HepG2 (cell line): ENCODE results near the gene CDO1. TPM values are rescaled to one million over a fixed set of nuclear protein-coding genes. Genes with fewer than 3 reads are reported as not detected.
A peak's percentile ranks its signal among the peaks of the same experiment; 100 is the strongest.

Experiments used
- ATF2 ChIP-seq: sonication (generic); formaldehyde crosslinking; IDR thresholded peaks from 2 replicates; pipeline ENCODE4 v1.4.0; 2020; ENCODE audit warnings: missing genetic modification reagents
- CENPX ChIP-seq: sonication (generic); formaldehyde crosslinking; IDR thresholded peaks from 2 replicates; pipeline ENCODE4 v1.9.0; 2021; ENCODE audit warnings: mild to moderate bottlenecking, missing genetic modification reagents, moderate library complexity
- CHD4 ChIP-seq: fragments of 200-600 bp; sonication (generic); IDR thresholded peaks from 2 replicates; pipeline ENCODE4 v1.7.0; 2017; ENCODE audit warnings: mild to moderate bottlenecking, low read length, borderline replicate concordance
- GATAD2A ChIP-seq: IDR thresholded peaks from 2 replicates; pipeline ENCODE4 v1.6.1; 2016
- IRF1 ChIP-seq: sonication (generic); formaldehyde crosslinking; IDR thresholded peaks from 2 replicates; pipeline ENCODE4 v1.4.0; 2020; ENCODE audit warnings: low read depth, mild to moderate bottlenecking, missing genetic modification reagents
- SALL2 ChIP-seq: sonication (generic); formaldehyde crosslinking; IDR thresholded peaks from 2 replicates; pipeline ENCODE4 v1.8.1; 2023; ENCODE audit warnings: mild to moderate bottlenecking, missing genetic modification reagents, inconsistent platforms
- SIN3B ChIP-seq: fragments of 150-350 bp; IDR thresholded peaks from 2 replicates; pipeline ENCODE4 v1.6.1; 2014; ENCODE audit warnings: low read length
- TGIF2 ChIP-seq: IDR thresholded peaks from 2 replicates; pipeline ENCODE4 v1.6.1; 2016; ENCODE audit warnings: control low read depth, missing compliant biosample characterization
- ZBTB8A ChIP-seq: sonication (generic); formaldehyde crosslinking; IDR thresholded peaks from 2 replicates; pipeline ENCODE4 v1.4.0; 2020; ENCODE audit warnings: mild to moderate bottlenecking, low read depth, missing genetic modification reagents, borderline replicate concordance
- ZFP1 ChIP-seq: IDR thresholded peaks from 2 replicates; pipeline ENCODE4 v1.6.1; 2016
- ZNF10 ChIP-seq: sonication (generic); formaldehyde crosslinking; IDR thresholded peaks from 2 replicates; pipeline ENCODE4 v1.4.0; 2020; ENCODE audit warnings: mild to moderate bottlenecking, low read depth, missing genetic modification reagents, borderline replicate concordance
- ZNF260 ChIP-seq: sonication (generic); formaldehyde crosslinking; IDR thresholded peaks from 2 replicates; pipeline ENCODE4 v1.4.0; 2020; ENCODE audit warnings: missing genetic modification reagents, low read depth, mild to moderate bottlenecking, borderline replicate concordance
- ZNF34 ChIP-seq: sonication (generic); formaldehyde crosslinking; IDR thresholded peaks from 2 replicates; pipeline ENCODE4 v1.4.0; 2020; ENCODE audit warnings: mild to moderate bottlenecking, missing genetic modification reagents, borderline replicate concordance
- polyA plus RNA-seq, 8 experiments: library from polyadenylated mRNA; depleted of rRNA in 3 of 8; stranded (reverse) in 7 of 8; unstranded in 1 of 8; fragments of >200 nt; fragmentation: Illumina TruSeq in 4 of 8; extraction: Trizol in 4 of 8; gene quantifications; 2 replicates each; pipeline versions ENCODE4 v1.2.1 to v1.2.3, GENCODE V29; 2011 to 2016; ENCODE audit warnings: low read depth in 4 of 8, missing spikeins in 1 of 8, mixed read lengths in 1 of 8; ENCODE audit not compliant: insufficient read depth in 1 of 8
- total RNA-seq, 5 experiments: library from RNA; depleted of rRNA; stranded (reverse); fragments of >200 nt; fragmentation: Illumina TruSeq; extraction: Trizol; gene quantifications; 2 replicates each; pipeline ENCODE4 v1.2.3, GENCODE V29; 2016; ENCODE audit warnings: low read depth in 1 of 5
- TF ChIP-seq, protein P1 (sequence below): sonication (generic); formaldehyde crosslinking; IDR thresholded peaks from 2 replicates; pipeline ENCODE4 v1.4.0; 2020; ENCODE audit warnings: mild to moderate bottlenecking, missing genetic modification reagents
- TF ChIP-seq, protein P2 (sequence below): IDR thresholded peaks from 2 replicates; pipeline ENCODE4 v1.6.1; 2016; ENCODE audit warnings: low read depth
- TF ChIP-seq, protein P3 (sequence below): sonication (generic); formaldehyde crosslinking; IDR thresholded peaks from 2 replicates; pipeline ENCODE4 v1.4.0; 2020; ENCODE audit warnings: missing genetic modification reagents, borderline replicate concordance
- TF ChIP-seq, protein P4 (sequence below): sonication (generic); formaldehyde crosslinking; IDR thresholded peaks from 2 replicates; pipeline ENCODE4 v1.4.0; 2020; ENCODE audit warnings: missing genetic modification reagents
- TF ChIP-seq, protein P5 (sequence below): sonication (generic); formaldehyde crosslinking; IDR thresholded peaks from 2 replicates; pipeline ENCODE4 v1.4.0; 2020; ENCODE audit warnings: mild to moderate bottlenecking, missing genetic modification reagents

Gene CDO1
- total and polyA plus RNA-seq, 2 of the 13 experiments (the other 11 are each of a cell fraction or from before 2014, with no cell fraction given), result 3.2 to 4.4 TPM

GRCh38 chr5:115812372-115812771 lies 4.1 kb downstream of the CDO1 start (continued):
- TF ChIP-seq SALL2 (CRISPR knock-in tag) (no peak), ZNF10 (no peak), ATF2 (no peak), ZNF260 (no peak), TGIF2 (CRISPR knock-in tag) (no peak), CHD4 (no peak), ZBTB8A (CRISPR knock-in tag) (no peak), ZNF34 (CRISPR knock-in tag) (no peak), GATAD2A (CRISPR knock-in tag) (peak; percentile 40), ZFP1 (CRISPR knock-in tag) (no peak), IRF1 (CRISPR knock-in tag) (no peak), CENPX (CRISPR knock-in tag) (no peak), SIN3B (no peak)
- TF ChIP-seq, protein P1, sequence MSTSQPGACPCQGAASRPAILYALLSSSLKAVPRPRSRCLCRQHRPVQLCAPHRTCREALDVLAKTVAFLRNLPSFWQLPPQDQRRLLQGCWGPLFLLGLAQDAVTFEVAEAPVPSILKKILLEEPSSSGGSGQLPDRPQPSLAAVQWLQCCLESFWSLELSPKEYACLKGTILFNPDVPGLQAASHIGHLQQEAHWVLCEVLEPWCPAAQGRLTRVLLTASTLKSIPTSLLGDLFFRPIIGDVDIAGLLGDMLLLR, result no peak
- TF ChIP-seq, protein P2, sequence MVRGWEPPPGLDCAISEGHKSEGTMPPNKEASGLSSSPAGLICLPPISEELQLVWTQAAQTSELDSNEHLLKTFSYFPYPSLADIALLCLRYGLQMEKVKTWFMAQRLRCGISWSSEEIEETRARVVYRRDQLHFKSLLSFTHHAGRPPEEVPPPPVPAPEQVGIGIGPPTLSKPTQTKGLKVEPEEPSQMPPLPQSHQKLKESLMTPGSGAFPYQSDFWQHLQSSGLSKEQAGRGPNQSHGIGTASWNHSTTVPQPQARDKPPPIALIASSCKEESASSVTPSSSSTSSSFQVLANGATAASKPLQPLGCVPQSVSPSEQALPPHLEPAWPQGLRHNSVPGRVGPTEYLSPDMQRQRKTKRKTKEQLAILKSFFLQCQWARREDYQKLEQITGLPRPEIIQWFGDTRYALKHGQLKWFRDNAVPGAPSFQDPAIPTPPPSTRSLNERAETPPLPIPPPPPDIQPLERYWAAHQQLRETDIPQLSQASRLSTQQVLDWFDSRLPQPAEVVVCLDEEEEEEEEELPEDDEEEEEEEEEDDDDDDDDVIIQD (CRISPR knock-in tag), result no peak
- TF ChIP-seq, protein P3, sequence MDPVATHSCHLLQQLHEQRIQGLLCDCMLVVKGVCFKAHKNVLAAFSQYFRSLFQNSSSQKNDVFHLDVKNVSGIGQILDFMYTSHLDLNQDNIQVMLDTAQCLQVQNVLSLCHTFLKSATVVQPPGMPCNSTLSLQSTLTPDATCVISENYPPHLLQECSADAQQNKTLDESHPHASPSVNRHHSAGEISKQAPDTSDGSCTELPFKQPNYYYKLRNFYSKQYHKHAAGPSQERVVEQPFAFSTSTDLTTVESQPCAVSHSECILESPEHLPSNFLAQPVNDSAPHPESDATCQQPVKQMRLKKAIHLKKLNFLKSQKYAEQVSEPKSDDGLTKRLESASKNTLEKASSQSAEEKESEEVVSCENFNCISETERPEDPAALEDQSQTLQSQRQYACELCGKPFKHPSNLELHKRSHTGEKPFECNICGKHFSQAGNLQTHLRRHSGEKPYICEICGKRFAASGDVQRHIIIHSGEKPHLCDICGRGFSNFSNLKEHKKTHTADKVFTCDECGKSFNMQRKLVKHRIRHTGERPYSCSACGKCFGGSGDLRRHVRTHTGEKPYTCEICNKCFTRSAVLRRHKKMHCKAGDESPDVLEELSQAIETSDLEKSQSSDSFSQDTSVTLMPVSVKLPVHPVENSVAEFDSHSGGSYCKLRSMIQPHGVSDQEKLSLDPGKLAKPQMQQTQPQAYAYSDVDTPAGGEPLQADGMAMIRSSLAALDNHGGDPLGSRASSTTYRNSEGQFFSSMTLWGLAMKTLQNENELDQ (CRISPR knock-in tag), result no peak
- TF ChIP-seq, protein P4, sequence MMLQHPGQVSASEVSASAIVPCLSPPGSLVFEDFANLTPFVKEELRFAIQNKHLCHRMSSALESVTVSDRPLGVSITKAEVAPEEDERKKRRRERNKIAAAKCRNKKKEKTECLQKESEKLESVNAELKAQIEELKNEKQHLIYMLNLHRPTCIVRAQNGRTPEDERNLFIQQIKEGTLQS (CRISPR knock-in tag), result no peak
- TF ChIP-seq, protein P5, sequence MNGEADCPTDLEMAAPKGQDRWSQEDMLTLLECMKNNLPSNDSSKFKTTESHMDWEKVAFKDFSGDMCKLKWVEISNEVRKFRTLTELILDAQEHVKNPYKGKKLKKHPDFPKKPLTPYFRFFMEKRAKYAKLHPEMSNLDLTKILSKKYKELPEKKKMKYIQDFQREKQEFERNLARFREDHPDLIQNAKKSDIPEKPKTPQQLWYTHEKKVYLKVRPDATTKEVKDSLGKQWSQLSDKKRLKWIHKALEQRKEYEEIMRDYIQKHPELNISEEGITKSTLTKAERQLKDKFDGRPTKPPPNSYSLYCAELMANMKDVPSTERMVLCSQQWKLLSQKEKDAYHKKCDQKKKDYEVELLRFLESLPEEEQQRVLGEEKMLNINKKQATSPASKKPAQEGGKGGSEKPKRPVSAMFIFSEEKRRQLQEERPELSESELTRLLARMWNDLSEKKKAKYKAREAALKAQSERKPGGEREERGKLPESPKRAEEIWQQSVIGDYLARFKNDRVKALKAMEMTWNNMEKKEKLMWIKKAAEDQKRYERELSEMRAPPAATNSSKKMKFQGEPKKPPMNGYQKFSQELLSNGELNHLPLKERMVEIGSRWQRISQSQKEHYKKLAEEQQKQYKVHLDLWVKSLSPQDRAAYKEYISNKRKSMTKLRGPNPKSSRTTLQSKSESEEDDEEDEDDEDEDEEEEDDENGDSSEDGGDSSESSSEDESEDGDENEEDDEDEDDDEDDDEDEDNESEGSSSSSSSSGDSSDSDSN (CRISPR knock-in tag), result no peak
